22Rv1 (cell line): ENCODE results near the gene MAN1C1.

Experiments used
- ZFX ChIP-seq: fragments of 450-650 bp; IDR thresholded peaks from 2 replicates; pipeline ENCODE4 v1.6.1; 2017; ENCODE audit warnings: antibody characterized with exemption, borderline replicate concordance
- TF ChIP-seq, protein P1 (sequence below): fragments of 450-650 bp; IDR thresholded peaks from 2 replicates; pipeline ENCODE4 v1.5.1; 2017; ENCODE audit warnings: mild to moderate bottlenecking

- TF ChIP-seq, protein P1, sequence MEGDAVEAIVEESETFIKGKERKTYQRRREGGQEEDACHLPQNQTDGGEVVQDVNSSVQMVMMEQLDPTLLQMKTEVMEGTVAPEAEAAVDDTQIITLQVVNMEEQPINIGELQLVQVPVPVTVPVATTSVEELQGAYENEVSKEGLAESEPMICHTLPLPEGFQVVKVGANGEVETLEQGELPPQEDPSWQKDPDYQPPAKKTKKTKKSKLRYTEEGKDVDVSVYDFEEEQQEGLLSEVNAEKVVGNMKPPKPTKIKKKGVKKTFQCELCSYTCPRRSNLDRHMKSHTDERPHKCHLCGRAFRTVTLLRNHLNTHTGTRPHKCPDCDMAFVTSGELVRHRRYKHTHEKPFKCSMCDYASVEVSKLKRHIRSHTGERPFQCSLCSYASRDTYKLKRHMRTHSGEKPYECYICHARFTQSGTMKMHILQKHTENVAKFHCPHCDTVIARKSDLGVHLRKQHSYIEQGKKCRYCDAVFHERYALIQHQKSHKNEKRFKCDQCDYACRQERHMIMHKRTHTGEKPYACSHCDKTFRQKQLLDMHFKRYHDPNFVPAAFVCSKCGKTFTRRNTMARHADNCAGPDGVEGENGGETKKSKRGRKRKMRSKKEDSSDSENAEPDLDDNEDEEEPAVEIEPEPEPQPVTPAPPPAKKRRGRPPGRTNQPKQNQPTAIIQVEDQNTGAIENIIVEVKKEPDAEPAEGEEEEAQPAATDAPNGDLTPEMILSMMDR, result no peak
- TF ChIP-seq ZFX, result no peak
These were observed 168.9 kb downstream of the MAN1C1 start for GRCh38 chr1:25785333-25786067.
